D341Med (cell line): ENCODE measurements around the gene TAS2R20.
"Not testable (repeated sequence)": the region's sequence is repeated elsewhere in the genome, so short reads cannot be mapped to it uniquely, and the experiment has no call there.

Source experiments
- DNase-seq: peaks from one replicate; pipeline ENCODE4 v3.0.0; 2012; ENCODE audit warnings: low spot score

The TAS2R20 gene, protein sequence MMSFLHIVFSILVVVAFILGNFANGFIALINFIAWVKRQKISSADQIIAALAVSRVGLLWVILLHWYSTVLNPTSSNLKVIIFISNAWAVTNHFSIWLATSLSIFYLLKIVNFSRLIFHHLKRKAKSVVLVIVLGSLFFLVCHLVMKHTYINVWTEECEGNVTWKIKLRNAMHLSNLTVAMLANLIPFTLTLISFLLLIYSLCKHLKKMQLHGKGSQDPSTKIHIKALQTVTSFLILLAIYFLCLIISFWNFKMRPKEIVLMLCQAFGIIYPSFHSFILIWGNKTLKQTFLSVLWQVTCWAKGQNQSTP

DNA sequence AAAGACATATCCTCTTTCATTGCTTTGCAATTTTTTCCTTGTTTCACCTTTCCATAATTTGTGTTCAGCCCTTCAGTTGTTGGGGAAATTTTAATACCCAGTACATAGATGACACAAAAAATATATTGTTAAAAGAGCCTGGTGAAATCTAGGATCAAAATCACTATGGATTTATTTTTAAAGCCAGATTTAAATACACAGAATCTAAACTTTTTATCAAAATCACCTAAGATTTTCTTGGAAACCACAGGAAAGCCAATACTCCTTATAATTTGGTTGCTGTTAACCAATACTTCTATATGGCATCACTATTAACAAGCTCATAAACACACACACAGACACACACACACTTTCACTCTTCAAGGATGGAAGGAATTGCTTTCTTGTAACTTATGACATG lies at the start of gene TAS2R20:
TSS of gene TAS2R20 (minus strand) at position 101 of the 400 bp plus-strand sequence. CDS start 429 bp downstream, outside the sequence.
- no peak for DNase-seq

DNA sequence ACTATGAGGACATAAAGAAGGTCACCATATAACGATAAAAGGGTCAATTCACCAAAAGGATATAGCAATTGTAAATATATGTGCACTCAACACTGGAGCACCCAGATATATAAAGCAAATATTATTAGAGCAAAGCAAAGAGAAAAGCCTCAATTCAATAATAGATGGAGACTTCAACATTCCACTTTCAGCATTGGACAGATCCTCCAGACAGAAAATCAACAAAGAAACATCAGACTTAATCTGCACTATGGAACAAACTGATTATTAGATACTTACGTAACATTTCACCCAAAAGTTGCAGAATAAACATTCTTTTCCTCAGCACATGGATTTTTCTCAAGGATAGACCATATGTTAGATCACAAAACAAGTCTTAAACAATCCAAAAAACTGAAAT lies 43.3 kb upstream of the TAS2R20 start:
- DNase-seq: not testable (repeated sequence)

DNA sequence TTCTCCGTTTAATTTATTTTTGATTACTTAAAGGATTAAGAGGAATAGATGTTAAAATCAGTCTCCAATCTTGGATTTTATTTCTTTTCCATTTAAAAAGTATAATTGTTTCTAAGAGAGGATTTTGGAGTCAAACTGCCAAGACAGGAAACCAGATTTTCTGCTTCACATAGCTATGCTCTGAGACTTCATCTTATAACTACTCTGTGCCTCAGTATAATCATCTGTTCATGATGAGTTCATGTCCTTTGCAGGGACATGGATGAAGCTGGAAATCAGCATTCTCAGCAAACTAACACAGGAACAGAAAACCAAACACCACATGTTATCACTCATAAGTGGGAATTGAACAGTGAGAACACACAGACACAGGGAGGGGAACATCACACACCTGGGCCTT lies 42.1 kb upstream of the TAS2R20 start:
- DNase-seq: no peak

DNA sequence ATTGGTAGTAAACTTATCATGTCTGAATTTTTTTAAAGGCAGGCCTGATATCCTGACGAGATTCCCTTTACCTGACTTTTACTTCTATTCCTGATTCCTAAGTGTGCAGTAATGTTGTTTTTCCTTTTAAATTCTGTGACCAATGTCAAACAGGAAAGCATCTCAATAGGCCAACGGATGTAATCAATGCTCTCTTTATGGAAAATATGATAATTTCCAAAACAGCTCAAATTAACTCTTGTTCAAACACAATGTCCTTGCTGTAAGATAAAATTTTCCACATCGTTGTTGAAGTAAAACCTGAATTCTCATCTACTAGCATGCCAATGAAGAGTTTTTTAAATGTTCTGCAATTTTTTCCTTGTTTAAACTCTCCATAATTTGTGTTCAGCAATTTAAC lies 41.1 kb upstream of the TAS2R20 start:
- DNase-seq: no peak

DNA sequence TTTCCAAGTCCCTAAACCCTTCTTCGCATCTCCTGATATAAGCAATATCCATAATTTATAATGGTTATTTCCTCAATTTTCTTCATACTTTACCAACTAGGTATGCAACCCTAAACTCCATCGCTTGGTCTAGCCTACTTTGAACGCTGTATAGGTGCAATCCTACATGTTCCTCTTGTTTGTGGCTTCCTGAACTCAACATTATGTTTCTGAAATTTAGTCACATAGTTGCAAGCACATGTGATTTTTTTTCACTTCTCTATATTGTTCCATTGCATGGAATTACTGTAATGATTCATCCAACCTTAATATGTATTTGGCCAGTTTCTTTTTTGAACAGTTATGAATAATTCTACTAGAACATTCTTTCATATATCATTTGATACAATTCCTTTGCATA lies 35.9 kb upstream of the TAS2R20 start:
- not testable (repeated sequence) for DNase-seq

- no peak for DNase-seq
Measured at GRCh38 chr12:11031307-11031706, 33.2 kb upstream of the TAS2R20 start, which contains the start of gene TAS2R31. Gene TAS2R31, minus strand, starts transcription at chr12:11031407. Its CDS starts 72 bp downstream, at chr12:11031335.

DNA sequence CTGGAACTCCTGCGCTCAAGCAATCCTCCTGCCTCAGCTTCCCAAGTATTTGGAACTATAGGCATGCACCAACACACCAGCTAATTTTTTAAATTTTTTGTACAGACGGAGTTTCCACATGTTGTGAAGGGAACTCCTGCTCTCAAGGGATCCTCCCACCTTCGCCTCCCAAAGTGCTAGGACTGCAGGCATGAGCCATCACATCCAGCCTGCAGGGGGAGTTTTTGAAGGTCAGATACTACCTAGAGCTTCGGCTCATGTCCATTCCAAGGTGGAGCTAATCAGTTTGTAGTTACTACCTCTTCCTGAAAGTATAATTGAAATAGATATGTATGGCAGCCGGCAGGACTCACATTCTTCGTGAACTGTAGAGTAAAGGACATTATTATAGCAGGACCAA lies 28.0 kb upstream of the TAS2R20 start:
- no peak for DNase-seq

DNA sequence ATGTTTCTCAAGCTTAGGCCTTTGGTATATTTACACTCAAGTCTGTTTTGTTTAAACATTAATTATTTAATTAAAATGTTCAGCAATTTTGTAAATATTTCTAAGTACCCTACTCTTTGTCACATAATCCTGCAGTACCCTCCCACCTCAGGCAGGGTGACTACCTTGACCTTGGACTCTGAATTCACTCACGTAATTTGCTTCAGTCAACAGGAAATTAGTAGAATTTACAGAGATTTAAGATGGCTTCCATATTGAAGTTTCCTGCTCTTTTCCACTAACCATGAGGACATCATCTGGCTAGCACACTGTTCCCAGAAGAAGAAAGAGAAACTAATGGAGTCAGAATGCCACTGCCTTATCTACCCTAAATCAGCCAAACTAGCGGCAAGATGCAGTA lies 25.3 kb upstream of the TAS2R20 start:
- DNase-seq: no peak

DNA sequence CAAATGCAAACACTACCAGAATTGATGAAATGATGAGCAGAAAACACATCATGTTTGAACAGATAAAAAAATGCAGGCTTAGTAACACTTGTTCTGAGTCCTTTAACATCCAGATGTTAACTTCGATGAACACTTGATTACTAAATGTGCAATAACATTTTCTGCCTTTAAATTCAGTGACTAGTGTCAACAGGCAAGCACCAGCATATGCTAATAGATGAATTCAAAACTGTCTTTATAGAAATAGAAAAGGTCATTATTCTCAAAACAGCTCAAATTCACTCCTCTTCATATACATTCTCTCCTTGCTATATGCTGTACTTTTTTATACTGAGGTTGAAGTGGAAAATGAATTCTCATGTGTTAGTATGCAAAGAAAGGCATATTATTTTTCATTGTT lies 24.4 kb upstream of the TAS2R20 start, which contains the start of gene TAS2R19:
TSS of gene TAS2R19 (minus strand) at position 101 of the 400 bp plus-strand sequence. CDS start at position 52, 49 bp downstream.
- DNase-seq: no peak

DNA sequence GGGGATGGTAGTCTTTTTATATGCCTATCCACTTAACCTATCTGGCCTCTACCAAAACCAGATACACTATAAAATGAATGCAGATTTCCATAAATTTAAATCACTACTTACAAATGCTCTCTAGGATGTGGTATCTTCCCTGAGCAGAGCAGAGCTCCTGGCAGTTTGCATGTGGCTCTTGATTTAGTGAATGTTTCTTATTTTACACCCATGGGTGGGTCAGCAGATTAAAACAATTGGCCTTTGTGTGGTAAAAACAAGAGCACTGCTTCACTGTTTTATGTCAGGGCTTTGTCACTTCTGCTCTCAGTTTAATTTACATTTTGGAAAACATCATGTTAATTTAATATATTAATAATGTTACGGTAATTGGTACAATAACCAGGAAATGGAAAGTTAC lies 18.8 kb upstream of the TAS2R20 start:
- DNase-seq: no peak

DNA sequence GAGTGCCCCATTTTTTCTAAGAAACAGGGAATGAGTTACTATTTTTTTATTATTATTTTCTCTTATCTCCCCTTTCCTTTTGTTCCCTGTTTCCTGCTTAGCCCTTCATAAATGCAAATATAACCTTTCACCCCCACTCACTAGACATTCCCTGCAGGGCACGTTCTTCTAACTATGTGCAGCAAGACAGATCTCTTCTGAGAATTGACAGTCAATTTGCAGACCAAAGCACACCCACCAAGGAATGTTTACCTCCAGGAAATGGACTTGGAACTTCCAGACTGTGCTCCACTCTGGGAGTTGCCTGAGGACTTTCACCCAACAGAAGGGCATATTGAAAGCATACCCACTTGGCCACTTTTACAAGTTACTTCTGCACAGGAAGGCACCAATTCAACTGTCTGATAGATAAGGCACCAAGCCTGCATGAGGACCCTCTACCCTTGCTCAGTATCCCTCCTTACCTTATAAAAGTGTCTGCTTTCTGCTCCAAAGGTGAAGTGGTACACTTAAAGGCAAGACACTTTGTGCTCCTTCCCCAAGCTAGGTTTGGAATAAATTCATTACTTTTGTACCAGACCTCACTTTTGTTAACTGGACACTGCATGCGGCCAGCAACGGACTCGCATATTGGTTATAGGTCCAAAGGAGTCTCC lies 17.8 kb upstream of the TAS2R20 start:
- DNase-seq: no peak

DNA sequence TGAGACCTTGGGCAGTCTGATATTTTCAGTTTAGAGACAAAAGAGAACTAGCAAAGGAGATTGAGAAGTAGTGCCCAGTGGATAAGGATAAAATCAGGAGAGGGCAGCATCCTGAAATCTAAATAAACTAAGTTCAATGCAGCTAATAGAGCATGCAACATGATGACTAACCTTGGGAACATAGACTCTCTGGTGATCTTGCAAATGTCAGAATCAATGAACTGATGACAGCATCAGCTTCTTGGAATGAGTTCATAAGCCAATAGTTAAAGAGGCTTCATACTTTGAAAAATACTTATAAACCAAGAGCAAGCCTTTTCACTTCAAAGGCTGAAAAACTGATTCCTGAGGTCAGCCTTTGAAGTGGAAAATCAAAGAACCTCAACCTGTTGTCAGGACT lies 16.1 kb upstream of the TAS2R20 start:
- DNase-seq: no peak

- DNase-seq: no peak
Measured at GRCh38 chr12:11007608-11008007, 9.5 kb upstream of the TAS2R20 start.

GRCh38 chr12:10994307-10994706 lies 3.8 kb downstream of the TAS2R20 start:
- DNase-seq: no peak

DNA sequence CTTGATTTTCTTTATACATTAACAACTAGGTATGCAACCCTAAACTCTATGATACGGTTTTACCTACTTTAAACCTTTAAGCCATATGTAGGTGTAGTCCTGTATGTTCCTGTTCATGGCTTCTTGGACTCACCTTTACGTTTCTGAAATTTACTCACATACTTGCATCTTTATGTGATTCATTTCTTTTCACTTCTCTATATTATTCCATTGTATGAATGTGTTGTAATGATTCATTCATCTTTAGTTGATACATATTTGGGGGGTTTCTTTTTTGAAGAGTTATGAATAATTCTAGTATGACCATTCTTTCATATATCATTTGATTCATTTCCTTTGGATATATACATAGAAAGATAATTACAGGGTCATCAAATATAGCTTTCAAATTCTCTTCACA lies 9.0 kb downstream of the TAS2R20 start:
- no peak for DNase-seq

- no peak for DNase-seq
Measured at GRCh38 chr12:10986812-10987211, 11.3 kb downstream of the TAS2R20 start, which contains the start of gene TAS2R50. Gene TAS2R50, minus strand, starts transcription at chr12:10986912. Its CDS starts 52 bp downstream, at chr12:10986860.

GRCh38 chr12:10982244-10982643 lies 15.9 kb downstream of the TAS2R20 start:
- no peak for DNase-seq

GRCh38 chr12:10974965-10975364 lies 23.1 kb downstream of the TAS2R20 start:
- no peak for DNase-seq

GRCh38 chr12:10968765-10969456 lies 29.2 kb downstream of the TAS2R20 start:
- DNase-seq: no peak

DNA sequence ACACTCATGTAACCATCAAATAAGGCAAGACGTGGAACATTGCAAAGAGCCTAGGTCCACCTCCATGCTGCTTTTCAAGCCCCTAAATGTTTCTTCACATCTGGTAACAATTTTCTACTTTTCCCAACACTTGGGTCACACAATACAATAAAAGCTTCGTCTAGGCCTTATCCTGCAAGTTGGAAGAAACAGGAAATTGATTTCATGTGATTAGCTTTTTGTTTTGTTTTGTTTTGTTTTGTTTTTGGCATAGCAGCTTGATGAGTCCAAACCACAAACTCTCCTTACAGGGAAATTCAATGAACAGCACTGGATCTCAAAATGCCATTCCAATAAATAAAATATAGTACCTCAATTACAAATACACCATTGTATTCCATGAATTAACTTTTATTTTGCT lies 30.7 kb downstream of the TAS2R20 start:
- no peak for DNase-seq

GRCh38 chr12:10966314-10966713 lies 31.8 kb downstream of the TAS2R20 start:
- DNase-seq: no peak

- DNase-seq: no peak
Measured at GRCh38 chr12:10965476-10965875, 32.6 kb downstream of the TAS2R20 start.

DNA sequence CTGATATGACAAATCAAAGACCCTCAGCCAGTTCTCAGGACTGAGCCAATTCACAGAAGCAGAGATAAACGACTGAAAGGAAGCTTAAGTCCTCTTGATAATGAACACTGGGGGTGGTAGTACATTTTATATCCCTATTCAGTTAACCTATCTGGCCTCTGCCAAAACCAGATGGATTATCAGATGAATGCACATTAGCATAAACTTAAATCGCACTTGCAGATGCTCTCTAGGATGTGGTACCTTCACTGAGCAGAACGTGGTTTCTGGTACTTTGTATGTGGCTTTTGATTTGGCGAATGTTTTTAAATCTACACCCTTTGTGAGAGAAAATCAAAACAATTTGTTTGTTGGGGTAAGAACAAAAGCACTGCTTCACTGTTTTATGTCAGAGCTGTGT lies 37.9 kb downstream of the TAS2R20 start:
- DNase-seq: no peak
